ENCODE measurements around the gene SPAG16.
A peak's percentile ranks its signal among the peaks of the same experiment; 100 is the strongest.

SPAG16 gene

GRCh38 chr2:213764849-213765248, 480.6 kb downstream of the SPAG16 start:
- no peak overlapping the region for H3K9ac ChIP-seq (ENCODE audit: low read length)
- no peaks in the 10 kb centered on the region for H3K27me3 ChIP-seq (ENCODE audit: low read length)
- no peak overlapping the region for H3K4me2 ChIP-seq (ENCODE audit: low read depth, low read length, poor library complexity, severe bottlenecking)
- H3K4me3 ChIP-seq (ENCODE audit: insufficient read depth, low read length, poor library complexity, severe bottlenecking): no peak overlapping the region
- no peaks in the 10 kb centered on the region for H3K9me2 ChIP-seq (replicated peaks; ENCODE audit: insufficient read depth, low read length)
- no peak overlapping the region for H2AFZ ChIP-seq (ENCODE audit: low read depth, low read length, severe bottlenecking)
- no peak for TF ChIP-seq EZH2phosphoT487 (conservative IDR thresholded peaks at IDR 0.05; ENCODE audit: low read length)
- TF ChIP-seq, protein P1, sequence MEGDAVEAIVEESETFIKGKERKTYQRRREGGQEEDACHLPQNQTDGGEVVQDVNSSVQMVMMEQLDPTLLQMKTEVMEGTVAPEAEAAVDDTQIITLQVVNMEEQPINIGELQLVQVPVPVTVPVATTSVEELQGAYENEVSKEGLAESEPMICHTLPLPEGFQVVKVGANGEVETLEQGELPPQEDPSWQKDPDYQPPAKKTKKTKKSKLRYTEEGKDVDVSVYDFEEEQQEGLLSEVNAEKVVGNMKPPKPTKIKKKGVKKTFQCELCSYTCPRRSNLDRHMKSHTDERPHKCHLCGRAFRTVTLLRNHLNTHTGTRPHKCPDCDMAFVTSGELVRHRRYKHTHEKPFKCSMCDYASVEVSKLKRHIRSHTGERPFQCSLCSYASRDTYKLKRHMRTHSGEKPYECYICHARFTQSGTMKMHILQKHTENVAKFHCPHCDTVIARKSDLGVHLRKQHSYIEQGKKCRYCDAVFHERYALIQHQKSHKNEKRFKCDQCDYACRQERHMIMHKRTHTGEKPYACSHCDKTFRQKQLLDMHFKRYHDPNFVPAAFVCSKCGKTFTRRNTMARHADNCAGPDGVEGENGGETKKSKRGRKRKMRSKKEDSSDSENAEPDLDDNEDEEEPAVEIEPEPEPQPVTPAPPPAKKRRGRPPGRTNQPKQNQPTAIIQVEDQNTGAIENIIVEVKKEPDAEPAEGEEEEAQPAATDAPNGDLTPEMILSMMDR (IDR thresholded peaks at IDR 0.05; ENCODE audit: insufficient read depth, low read length, poor library complexity, severe bottlenecking): no peak
- H3K79me2 ChIP-seq (ENCODE audit: insufficient read depth, low read length): no peaks in the 10 kb centered on the region
- H3K27ac ChIP-seq (ENCODE audit: low read depth, low read length): no peak overlapping the region
- H4K20me1 ChIP-seq (ENCODE audit: low read depth, low read length): no peaks in the 10 kb centered on the region
- H3F3A ChIP-seq (ENCODE audit: insufficient read depth): no peaks in the 10 kb centered on the region
- H3K9me3 ChIP-seq (ENCODE audit: insufficient read depth, low read length): no peaks in the 10 kb centered on the region
- no peaks in the 10 kb centered on the region for H3K36me3 ChIP-seq (ENCODE audit: low read length)

DNA sequence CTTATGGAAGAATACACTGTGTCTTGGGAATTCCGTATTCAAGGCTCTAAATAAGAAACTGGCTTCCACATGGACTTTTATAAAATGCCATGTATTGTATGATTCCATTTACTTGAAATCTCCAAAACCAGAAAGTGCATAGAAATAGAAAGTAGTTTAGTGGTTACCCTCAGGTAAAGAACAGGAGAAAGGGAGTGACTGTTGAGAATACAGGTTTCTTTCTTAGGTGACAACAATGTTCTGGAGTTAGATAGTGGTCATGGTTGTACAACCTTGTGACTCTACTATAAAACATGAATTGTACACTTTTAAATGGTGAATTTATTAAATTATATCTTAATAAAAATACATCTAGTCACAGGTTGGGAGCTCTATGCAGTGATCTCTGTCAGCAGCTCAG, 481.8 kb downstream of the SPAG16 start:
- Histone ChIP-seq H4K20me1 (ENCODE audit: low read depth, low read length) (no peaks in the 10 kb centered on the region), H3F3A (ENCODE audit: insufficient read depth) (no peaks in the 10 kb centered on the region), H3K36me3 (ENCODE audit: low read length) (no peaks in the 10 kb centered on the region), H2AFZ (ENCODE audit: low read depth, low read length, severe bottlenecking) (no peak overlapping the region), H3K4me3 (ENCODE audit: insufficient read depth, low read length, poor library complexity, severe bottlenecking) (no peak overlapping the region), H3K27me3 (ENCODE audit: low read length) (no peaks in the 10 kb centered on the region), H3K79me2 (ENCODE audit: insufficient read depth, low read length) (no peaks in the 10 kb centered on the region), H3K9me3 (ENCODE audit: insufficient read depth, low read length) (no peaks in the 10 kb centered on the region), H3K27ac (ENCODE audit: low read depth, low read length) (no peak overlapping the region), H3K9me2 (replicated peaks; ENCODE audit: insufficient read depth, low read length) (no peaks in the 10 kb centered on the region), H3K9ac (ENCODE audit: low read length) (no peak overlapping the region), H3K4me2 (ENCODE audit: low read depth, low read length, poor library complexity, severe bottlenecking) (peak overlapping the region; percentile 31)
- no peak for TF ChIP-seq EZH2phosphoT487 (conservative IDR thresholded peaks at IDR 0.05; ENCODE audit: low read length)
- TF ChIP-seq, protein P1 (IDR thresholded peaks at IDR 0.05; ENCODE audit: insufficient read depth, low read length, poor library complexity, severe bottlenecking): no peak

DNA sequence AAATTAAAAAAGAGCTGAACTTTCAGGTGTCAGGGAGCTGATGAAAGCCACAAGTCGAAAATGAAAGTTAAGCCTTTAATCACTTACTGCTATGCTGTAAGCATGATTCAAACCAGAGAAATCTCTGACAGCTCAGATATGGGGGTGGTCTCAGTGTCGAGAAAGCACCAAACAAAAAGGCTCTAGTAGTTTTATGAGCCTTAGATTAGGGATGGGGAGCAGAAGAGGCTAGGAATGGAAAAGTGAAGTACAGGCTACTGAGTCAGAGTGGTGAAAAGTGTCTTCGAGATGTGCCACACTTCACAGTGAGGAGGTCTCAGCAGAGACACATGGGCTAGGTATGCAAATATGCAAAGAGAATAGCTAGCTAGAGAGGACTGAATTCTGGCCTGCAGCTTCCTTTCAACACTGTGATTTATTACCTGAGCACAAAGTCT, 482.2 kb downstream of the SPAG16 start:
- Histone ChIP-seq H3K36me3 (ENCODE audit: low read length) (no peaks in the 10 kb centered on the region), H3K27ac (ENCODE audit: low read depth, low read length) (no peak overlapping the region), H4K20me1 (ENCODE audit: low read depth, low read length) (no peaks in the 10 kb centered on the region), H3K9ac (ENCODE audit: low read length) (no peak overlapping the region), H3K4me2 (ENCODE audit: low read depth, low read length, poor library complexity, severe bottlenecking) (peak overlapping the region; percentile 31), H3F3A (ENCODE audit: insufficient read depth) (no peaks in the 10 kb centered on the region), H3K9me2 (replicated peaks; ENCODE audit: insufficient read depth, low read length) (no peaks in the 10 kb centered on the region), H3K79me2 (ENCODE audit: insufficient read depth, low read length) (no peaks in the 10 kb centered on the region), H3K27me3 (ENCODE audit: low read length) (no peaks in the 10 kb centered on the region), H3K4me3 (ENCODE audit: insufficient read depth, low read length, poor library complexity, severe bottlenecking) (no peak overlapping the region), H2AFZ (ENCODE audit: low read depth, low read length, severe bottlenecking) (no peak overlapping the region), H3K9me3 (ENCODE audit: insufficient read depth, low read length) (no peaks in the 10 kb centered on the region)
- no peak for TF ChIP-seq EZH2phosphoT487 (conservative IDR thresholded peaks at IDR 0.05; ENCODE audit: low read length)
- TF ChIP-seq, protein P1 (IDR thresholded peaks at IDR 0.05; ENCODE audit: insufficient read depth, low read length, poor library complexity, severe bottlenecking): no peak
